NCI-H524 (cell line): Measurements from ENCODE around the gene ATP6V0E1.
A peak's percentile ranks its signal among the peaks of the same experiment; 100 is the strongest.

Experiments
- DNase-seq, 2 experiments: peaks; one replicate each; lab custom pipeline; 2025; lab: John Stamatoyannopoulos, UW

ATP6V0E1 gene

GRCh38 chr5:172956936-172957335 lies 26.6 kb upstream of the ATP6V0E1 start:
- no peak for DNase-seq

GRCh38 chr5:172957458-172957857 lies 26.1 kb upstream of the ATP6V0E1 start:
- DNase-seq, result no peak

- peak; percentile 23 to 53 for DNase-seq
These were observed 25.1 kb upstream of the ATP6V0E1 start for GRCh38 chr5:172958331-172959046.

GRCh38 chr5:172959824-172960799 lies 23.5 kb upstream of the ATP6V0E1 start:
- DNase-seq, result no peak

GRCh38 chr5:172969921-172970320 lies 13.7 kb upstream of the ATP6V0E1 start:
- no peak for DNase-seq

GRCh38 chr5:172971482-172971881 lies 12.1 kb upstream of the ATP6V0E1 start:
- DNase-seq, result no peak

GRCh38 chr5:172972552-172972951 lies 11.0 kb upstream of the ATP6V0E1 start:
- DNase-seq, result no peak

- DNase-seq, result no peak
These were observed 10.2 kb upstream of the ATP6V0E1 start for GRCh38 chr5:172973127-172973916.

- no peak for DNase-seq
These were observed 9.6 kb upstream of the ATP6V0E1 start for GRCh38 chr5:172973931-172974330.

- no peak for DNase-seq
These were observed 8.3 kb upstream of the ATP6V0E1 start for GRCh38 chr5:172975289-172975688.

GRCh38 chr5:172979778-172980177 lies 3.8 kb upstream of the ATP6V0E1 start:
- no peak for DNase-seq

- no peak for DNase-seq
These were observed 1.6 kb upstream of the ATP6V0E1 start for GRCh38 chr5:172981931-172982330.

GRCh38 chr5:172984244-172984953 lies 828 bp downstream of the ATP6V0E1 start:
- peak; percentile 39 to 84 for DNase-seq

- no peak for DNase-seq
These were observed 2.0 kb downstream of the ATP6V0E1 start for GRCh38 chr5:172985596-172985995.

GRCh38 chr5:172988276-172988675 lies 4.7 kb downstream of the ATP6V0E1 start:
- no peak for DNase-seq

GRCh38 chr5:172990776-172991175 lies 7.2 kb downstream of the ATP6V0E1 start:
- no peak for DNase-seq

GRCh38 chr5:172994405-172994804 lies 10.8 kb downstream of the ATP6V0E1 start:
- DNase-seq, result no peak

GRCh38 chr5:172999372-172999973 lies 15.9 kb downstream of the ATP6V0E1 start:
- DNase-seq, result no peak

GRCh38 chr5:172999974-173000373 lies 16.4 kb downstream of the ATP6V0E1 start:
- no peak for DNase-seq

GRCh38 chr5:173001229-173001841 lies 17.8 kb downstream of the ATP6V0E1 start:
- no peak for DNase-seq

GRCh38 chr5:173003360-173003759 lies 19.8 kb downstream of the ATP6V0E1 start:
- DNase-seq, result no peak
